IMR-90 (cell line): ENCODE measurements around the gene LSMEM2. TPM values are rescaled to one million over a fixed set of nuclear protein-coding genes. Genes with fewer than 3 reads are reported as not detected.

ENCODE experiments used
- ATAC-seq: fragments of 200-7000 bp; cut with Tn5 transposase; 2 replicates; pipeline ENCODE4 v1.9.1; 2020; ENCODE audit warnings: low read depth, mild to moderate bottlenecking, moderate library complexity
- BruUV-seq: library from RNA; stranded (reverse); fragments of 400-500 nt; replicated peaks from 2 replicates; lab custom pipeline; 2021; lab: Mats Ljungman, UMichigan
- CTCF ChIA-PET: fragments of 300-600 bp; formaldehyde crosslinking; extraction: SDS; loops from one replicate; lab custom pipeline; 2021; ENCODE audit warnings: antibody characterized with exemption; lab: Yijun Ruan, JAX
- POLR2A ChIA-PET: fragments of 300-600 bp; sonication (Branson Sonifier 250); formaldehyde crosslinking; loops from one replicate; lab custom pipeline; 2022; ENCODE audit warnings: antibody characterized with exemption; ENCODE audit not compliant: unreplicated experiment; lab: Charles Lee
- DNase-seq: peaks from one replicate; pipeline ENCODE4 v3.0.0; 2013
- H2AFZ ChIP-seq: replicated peaks from 2 replicates; pipeline ENCODE3; 2013; ENCODE audit warnings: low read length, mild to moderate bottlenecking; ENCODE audit not compliant: poor library complexity
- H2AK5ac ChIP-seq: 2 replicates; pipeline ENCODE4 v1.6.1; 2013; ENCODE audit warnings: low read depth, low read length, inconsistent platforms
- H2AK9ac ChIP-seq: replicated peaks from 2 replicates; pipeline ENCODE3; 2013; ENCODE audit warnings: mild to moderate bottlenecking, low read depth, low read length, moderate library complexity; ENCODE audit not compliant: poor library complexity
- H2BK120ac ChIP-seq: 2 replicates; pipeline ENCODE4 v1.6.1; 2013; ENCODE audit warnings: low read depth, low read length, inconsistent platforms
- H2BK15ac ChIP-seq: 3 replicates; pipeline ENCODE4 v1.6.1; 2013; ENCODE audit warnings: low read depth, low read length, inconsistent platforms
- H2BK20ac ChIP-seq: 2 replicates; pipeline ENCODE4 v1.6.1; 2013; ENCODE audit warnings: low read depth, mild to moderate bottlenecking, inconsistent platforms, low read length, moderate library complexity
- H2BK5ac ChIP-seq: 2 replicates; pipeline ENCODE4 v1.6.1; 2013; ENCODE audit warnings: mild to moderate bottlenecking, low read depth, low read length, inconsistent platforms; ENCODE audit not compliant: poor library complexity, severe bottlenecking
- H3K14ac ChIP-seq: replicated peaks from 2 replicates; pipeline ENCODE4 v1.6.1; 2013; ENCODE audit warnings: low read depth, low read length, inconsistent platforms
- H3K18ac ChIP-seq: 2 replicates; pipeline ENCODE4 v1.6.1; 2013; ENCODE audit warnings: low read depth, low read length, control low read depth
- H3K23ac ChIP-seq: 2 replicates; pipeline ENCODE4 v1.6.1; 2013; ENCODE audit warnings: low read depth, low read length, inconsistent platforms
- H3K27ac ChIP-seq: 2 replicates; pipeline ENCODE4 v1.5.1; 2013; ENCODE audit warnings: mild to moderate bottlenecking, control low read depth, low read length; ENCODE audit not compliant: insufficient read depth
- H3K27me3 ChIP-seq: 2 replicates; pipeline ENCODE4 v1.6.1; 2013; ENCODE audit warnings: low read length; ENCODE audit not compliant: control insufficient read depth, insufficient read depth
- H3K36me3 ChIP-seq: 2 replicates; pipeline ENCODE4 v1.6.1; 2013; ENCODE audit warnings: low read length, mixed read lengths; ENCODE audit not compliant: control insufficient read depth, insufficient read depth
- H3K4ac ChIP-seq: 2 replicates; pipeline ENCODE4 v1.6.1; 2013; ENCODE audit warnings: low read depth, low read length, inconsistent platforms
- H3K4me1 ChIP-seq: 2 replicates; pipeline ENCODE4 v1.6.1; 2013; ENCODE audit warnings: low read length, mixed read lengths; ENCODE audit not compliant: control insufficient read depth, insufficient read depth
- H3K4me2 ChIP-seq: 2 replicates; pipeline ENCODE4 v1.6.1; 2013; ENCODE audit warnings: low read depth, mild to moderate bottlenecking, control low read depth, low read length, moderate library complexity
- H3K4me3 ChIP-seq: 2 replicates; pipeline ENCODE4 v1.5.1; 2013; ENCODE audit warnings: low read depth, mild to moderate bottlenecking, control low read depth, low read length, moderate library complexity; ENCODE audit not compliant: insufficient read depth
- H3K56ac ChIP-seq: 2 replicates; pipeline ENCODE4 v1.6.1; 2013; ENCODE audit warnings: low read length, inconsistent platforms; ENCODE audit not compliant: insufficient read depth; ENCODE audit errors: extremely low read depth
- H3K79me1 ChIP-seq, 2 experiments: 2 replicates each; pipeline ENCODE4 v1.6.1; 2013; ENCODE audit warnings: low read length in 2 of 2, inconsistent platforms in 1 of 2, low read depth in 1 of 2
- H3K9ac ChIP-seq: 2 replicates; pipeline ENCODE4 v1.6.1; 2013; ENCODE audit warnings: low read depth, low read length, control low read depth
- H3K9me1 ChIP-seq: 2 replicates; pipeline ENCODE4 v1.6.1; 2013; ENCODE audit warnings: low read length, inconsistent platforms; ENCODE audit not compliant: insufficient read depth
- H3K9me3 ChIP-seq: 2 replicates; pipeline ENCODE4 v1.6.1; 2013; ENCODE audit warnings: low read length; ENCODE audit not compliant: control insufficient read depth, insufficient read depth
- H4K20me1 ChIP-seq: 2 replicates; pipeline ENCODE4 v1.6.1; 2013; ENCODE audit warnings: low read length, inconsistent platforms; ENCODE audit not compliant: insufficient read depth
- H4K5ac ChIP-seq: 2 replicates; pipeline ENCODE4 v1.6.1; 2013; ENCODE audit warnings: mild to moderate bottlenecking, low read depth, low read length, control low read depth
- H4K8ac ChIP-seq, 2 experiments: 2 replicates each; pipeline ENCODE4 v1.6.1; 2013; ENCODE audit warnings: low read depth in 2 of 2, low read length in 2 of 2, control low read depth in 1 of 2, inconsistent platforms in 1 of 2
- H4K91ac ChIP-seq: 2 replicates; pipeline ENCODE4 v1.6.1; 2013; ENCODE audit warnings: low read depth, low read length, inconsistent platforms; ENCODE audit not compliant: insufficient read depth
- BHLHE40 ChIP-seq: fragments of 150-350 bp; IDR thresholded peaks from 2 replicates; pipeline ENCODE4 v1.6.1; 2016; ENCODE audit warnings: mild to moderate bottlenecking, low read depth, low read length
- MAFK ChIP-seq: IDR thresholded peaks from 2 replicates; pipeline ENCODE4 v1.6.1; 2012; ENCODE audit warnings: low read depth, low read length, improper control_type of control experiment
- NFE2L2 ChIP-seq: fragments of 150-350 bp; IDR thresholded peaks from 2 replicates; pipeline ENCODE4 v1.6.1; 2016; ENCODE audit warnings: low read depth, mild to moderate bottlenecking, low read length
- RCOR1 ChIP-seq: IDR thresholded peaks from 2 replicates; pipeline ENCODE4 v1.6.1; 2012; ENCODE audit warnings: mild to moderate bottlenecking, low read length, improper control_type of control experiment; ENCODE audit not compliant: insufficient replicate concordance
- RFX5 ChIP-seq: IDR thresholded peaks from 2 replicates; pipeline ENCODE4 v1.8.0; 2012; ENCODE audit warnings: low read depth, mild to moderate bottlenecking, low read length, moderate library complexity
- USF2 ChIP-seq: fragments of 150-350 bp; IDR thresholded peaks from 2 replicates; pipeline ENCODE4 v1.6.1; 2017; ENCODE audit warnings: mild to moderate bottlenecking, antibody characterized with exemption, low read length, low read depth
- WGBS, 2 experiments: methylation state at CpG; one replicate each; pipeline versions ENCODE4 v1.1.5 to v1.1.7; 2013; ENCODE audit warnings: missing lambda C conversion rate in 2 of 2; ENCODE audit not compliant: insufficient read length in 1 of 2; ENCODE audit errors: extremely low coverage in 2 of 2; 5-methylcytosine and 5-hydroxymethylcytosine counted together
- dilution Hi-C: fragments of 300-500 bp; cut with HindIII; formaldehyde crosslinking; loops from one replicate; pipeline ENCODE4 v1.14.3; 2018; ENCODE audit warnings: low sequenced_read_pairs; ENCODE audit not compliant: unreplicated experiment
- in situ Hi-C: fragments of 300-500 bp; cut with MboI; formaldehyde crosslinking; loops from 3 replicates; pipeline ENCODE4 v1.14.3; 2019; ENCODE audit warnings: low sequenced_read_pairs, inconsistent platforms, mixed read lengths
- intact Hi-C: fragments of 100-400 bp; cut with micrococcal nuclease; formaldehyde crosslinking; loops from 2 replicates; pipeline ENCODE4 v1.10.0; 2022
- polyA plus RNA-seq, 3 experiments: library from polyadenylated mRNA; depleted of rRNA; stranded (reverse); fragments of >200 nt; gene quantifications; 2 replicates each; pipeline ENCODE4 v1.2.3, GENCODE V29; 2012; ENCODE audit warnings: low replicate concordance in 1 of 3
- total RNA-seq: library from RNA; depleted of rRNA; stranded (reverse); fragments of >200 nt; gene quantifications from 2 replicates; pipeline ENCODE4 v1.2.3, GENCODE V29; 2012
- TF ChIP-seq, protein P1 (sequence below): conservative IDR thresholded peaks from 2 replicates; pipeline ENCODE4 v1.5.1; 2012; ENCODE audit warnings: mild to moderate bottlenecking, low read depth, low read length, improper control_type of control experiment

Gene LSMEM2
- total and polyA plus RNA-seq, 2 of the 4 experiments (the other 2 are of a cell fraction), result under 0.01 TPM; not detected in 1

DNA sequence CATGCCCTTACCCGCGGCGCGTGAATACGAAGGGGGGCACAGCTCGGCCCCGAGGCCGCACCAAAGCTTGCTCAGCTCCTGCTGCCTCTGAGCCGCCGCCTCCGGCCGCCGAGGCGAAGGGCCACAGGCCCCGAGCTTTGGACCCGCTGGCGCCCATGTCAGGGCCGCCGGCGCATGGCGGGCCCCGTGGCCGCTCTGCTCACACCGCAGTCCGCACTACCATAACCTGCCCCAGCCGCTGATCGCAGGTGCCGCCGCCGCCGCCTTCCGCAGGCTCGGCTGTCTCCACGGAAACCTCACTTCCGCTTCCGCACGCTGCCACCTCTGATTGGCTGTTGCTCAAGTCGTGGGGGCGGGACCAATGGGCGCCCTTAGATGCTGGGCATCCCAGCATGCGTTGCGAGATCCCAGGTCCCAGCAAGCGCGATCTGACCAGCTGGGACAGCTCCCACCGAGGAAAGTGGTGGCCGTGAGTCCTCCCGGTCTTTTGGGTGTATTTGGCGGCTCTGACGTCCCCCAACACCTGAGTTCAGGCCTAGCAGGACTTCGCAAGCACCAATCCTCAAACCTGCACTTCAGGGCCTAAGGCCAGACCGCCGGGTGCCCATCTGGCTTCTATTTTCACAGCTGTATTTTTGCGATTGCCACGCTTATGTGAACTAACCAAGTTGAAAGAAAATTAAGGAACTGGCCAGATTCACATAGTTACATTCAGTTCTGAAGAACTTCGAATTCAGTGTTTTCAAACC lies 49.2 kb downstream of the LSMEM2 start, which contains the start of gene TUSC2 (continued):
- TF ChIP-seq RFX5 (no peak), MAFK (no peak), NFE2L2 (no peak)

DNA sequence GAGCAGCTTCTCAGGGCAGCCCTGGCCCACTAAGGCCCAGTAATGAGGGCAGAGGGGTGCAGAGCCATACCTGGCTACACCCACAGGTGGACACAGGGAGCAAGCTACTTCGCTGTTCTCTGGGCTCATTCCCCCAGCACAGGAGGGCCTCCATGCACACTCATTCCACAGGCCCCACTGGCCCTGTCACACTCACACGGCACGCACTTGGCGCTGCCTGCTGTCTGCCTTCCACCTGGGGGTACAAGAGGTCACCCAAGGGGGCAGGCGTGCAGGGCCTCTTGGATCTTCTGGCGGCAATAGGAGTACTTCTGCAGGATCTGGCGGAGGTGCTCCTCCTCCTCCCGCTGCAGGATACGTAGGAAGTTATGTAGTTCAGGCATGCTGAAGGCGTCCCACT lies 51.4 kb downstream of the LSMEM2 start:
- no peak for ATAC-seq
- Histone ChIP-seq H4K8ac (no peak overlapping the region), H3K14ac (no peak overlapping the region), H3K4ac (no peak overlapping the region), H3K9me3 (no peaks in the 10 kb centered on the region), H3K56ac (no peak overlapping the region), H4K5ac (no peak overlapping the region), H3K36me3 (peaks cover 36% of the 10 kb centered on the region), H3K4me3 (no peak overlapping the region), H3K27me3 (no peaks in the 10 kb centered on the region), H4K20me1 (peaks cover 44% of the 10 kb centered on the region), H3K9me1 (peaks cover 12% of the 10 kb centered on the region), H4K91ac (no peak overlapping the region), H2BK5ac (no peak overlapping the region), H2BK20ac (no peak overlapping the region), H2BK15ac (no peak overlapping the region), H2AFZ (no peak overlapping the region), H3K9ac (no peak overlapping the region), H3K4me2 (no peak overlapping the region), H3K79me1 (peaks cover 34 to 60% of the 10 kb centered on the region in 2 experiments), H3K23ac (no peak overlapping the region), H3K27ac (no peak overlapping the region), H3K4me1 (peaks cover 16% of the 10 kb centered on the region), H3K18ac (no peak overlapping the region), H2AK5ac (no peak overlapping the region), H2BK120ac (no peak overlapping the region), H2AK9ac (no peak overlapping the region)
- ChIA-PET POLR2A (no interaction called here), CTCF (no interaction called here)
- intact Hi-C loops, result no loop called here
- TF ChIP-seq BHLHE40, result no peak
- TF ChIP-seq RFX5, result no peak
- no peak for TF ChIP-seq USF2
- TF ChIP-seq, protein P1, sequence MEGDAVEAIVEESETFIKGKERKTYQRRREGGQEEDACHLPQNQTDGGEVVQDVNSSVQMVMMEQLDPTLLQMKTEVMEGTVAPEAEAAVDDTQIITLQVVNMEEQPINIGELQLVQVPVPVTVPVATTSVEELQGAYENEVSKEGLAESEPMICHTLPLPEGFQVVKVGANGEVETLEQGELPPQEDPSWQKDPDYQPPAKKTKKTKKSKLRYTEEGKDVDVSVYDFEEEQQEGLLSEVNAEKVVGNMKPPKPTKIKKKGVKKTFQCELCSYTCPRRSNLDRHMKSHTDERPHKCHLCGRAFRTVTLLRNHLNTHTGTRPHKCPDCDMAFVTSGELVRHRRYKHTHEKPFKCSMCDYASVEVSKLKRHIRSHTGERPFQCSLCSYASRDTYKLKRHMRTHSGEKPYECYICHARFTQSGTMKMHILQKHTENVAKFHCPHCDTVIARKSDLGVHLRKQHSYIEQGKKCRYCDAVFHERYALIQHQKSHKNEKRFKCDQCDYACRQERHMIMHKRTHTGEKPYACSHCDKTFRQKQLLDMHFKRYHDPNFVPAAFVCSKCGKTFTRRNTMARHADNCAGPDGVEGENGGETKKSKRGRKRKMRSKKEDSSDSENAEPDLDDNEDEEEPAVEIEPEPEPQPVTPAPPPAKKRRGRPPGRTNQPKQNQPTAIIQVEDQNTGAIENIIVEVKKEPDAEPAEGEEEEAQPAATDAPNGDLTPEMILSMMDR, result no peak
- TF ChIP-seq RCOR1, result no peak
- no TSS peak for BruUV-seq
- in situ Hi-C loops, result loop anchor here (25.0 kb wide), 3 partner anchors 1057 to 1832 kb away; partner anchors contain the start of genes ABHD14B, GPR62, MANF and PCBP4
- dilution Hi-C loops, result no loop called here
- DNase-seq, result no peak
- no CpG with 5 or more reads among the region's 10 CpGs for WGBS, 2 experiments
